HS-27A (cell line): ENCODE measurements around the gene ZNF835.
"Not testable (repeated sequence)": the region's sequence is repeated elsewhere in the genome, so short reads cannot be mapped to it uniquely, and the experiment has no call there.

Experiments
- DNase-seq: peaks from one replicate; pipeline ENCODE4 v3.0.0-alpha.2; 2012; ENCODE audit warnings: low read depth, missing footprints

Gene ZNF835

DNA sequence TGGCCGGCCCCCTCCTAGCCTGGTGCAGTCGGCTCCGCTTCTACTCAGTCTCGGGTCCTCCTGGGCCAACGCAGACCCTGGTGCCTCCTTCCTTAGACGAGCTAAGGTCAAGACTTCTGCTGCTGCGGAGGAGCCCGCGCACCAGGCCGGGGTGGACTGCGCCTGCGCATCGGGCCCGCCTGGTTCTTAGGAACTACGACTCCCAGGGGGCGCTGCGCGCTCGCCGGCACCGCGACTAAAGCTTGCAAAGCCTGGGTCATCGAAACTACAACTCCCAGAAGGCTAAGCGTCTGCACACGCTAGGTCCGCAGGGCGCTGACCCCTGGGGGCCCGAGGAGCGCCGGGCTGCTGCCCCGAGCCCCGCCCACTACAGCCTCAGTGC, at the start of gene ZNF835:
Gene ZNF835 (minus strand): TSS at position 145 of the 382 bp plus-strand sequence. CDS start 6,559 bp downstream, outside the sequence.
- DNase-seq = no peak

DNA sequence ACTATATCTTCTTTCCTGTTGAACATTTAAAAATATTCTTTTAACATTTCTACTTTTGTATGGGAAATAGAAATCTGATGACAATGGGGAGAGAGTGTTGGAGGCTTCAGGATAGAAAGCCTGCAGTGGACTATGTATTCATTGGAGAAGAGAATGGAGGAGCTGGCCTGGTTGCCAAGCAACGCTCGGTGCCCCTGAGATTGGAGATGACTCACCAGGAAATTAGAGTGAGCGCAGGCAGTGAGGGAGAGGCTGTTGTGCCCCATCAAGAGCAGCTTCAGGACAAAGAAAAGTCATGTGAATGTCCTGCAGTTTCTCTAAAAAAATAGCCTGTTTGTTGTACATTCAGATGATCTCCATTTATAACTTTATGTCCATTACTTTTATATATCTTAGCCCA, 48.7 kb upstream of the ZNF835 start:
- DNase-seq = no peak

DNA sequence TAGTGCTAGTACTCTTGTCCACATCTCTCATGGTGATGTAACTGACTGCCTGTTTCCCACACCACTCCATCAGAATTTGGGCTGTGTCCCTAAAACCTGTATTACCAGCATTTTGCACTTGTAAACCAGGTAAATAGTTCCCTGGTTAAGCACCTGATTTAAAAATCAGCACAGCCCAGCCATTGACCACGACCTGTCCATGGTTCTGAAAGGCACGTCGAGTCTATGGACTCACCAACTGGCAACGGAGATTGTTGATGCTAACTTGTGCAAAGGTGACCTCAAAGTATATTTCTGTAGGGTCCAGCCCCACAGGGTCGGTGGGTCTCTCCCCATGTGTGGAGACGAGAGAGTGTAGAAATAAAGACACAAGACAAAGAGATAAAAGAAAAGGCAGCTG, 46.7 kb upstream of the ZNF835 start:
- DNase-seq = no peak

DNA sequence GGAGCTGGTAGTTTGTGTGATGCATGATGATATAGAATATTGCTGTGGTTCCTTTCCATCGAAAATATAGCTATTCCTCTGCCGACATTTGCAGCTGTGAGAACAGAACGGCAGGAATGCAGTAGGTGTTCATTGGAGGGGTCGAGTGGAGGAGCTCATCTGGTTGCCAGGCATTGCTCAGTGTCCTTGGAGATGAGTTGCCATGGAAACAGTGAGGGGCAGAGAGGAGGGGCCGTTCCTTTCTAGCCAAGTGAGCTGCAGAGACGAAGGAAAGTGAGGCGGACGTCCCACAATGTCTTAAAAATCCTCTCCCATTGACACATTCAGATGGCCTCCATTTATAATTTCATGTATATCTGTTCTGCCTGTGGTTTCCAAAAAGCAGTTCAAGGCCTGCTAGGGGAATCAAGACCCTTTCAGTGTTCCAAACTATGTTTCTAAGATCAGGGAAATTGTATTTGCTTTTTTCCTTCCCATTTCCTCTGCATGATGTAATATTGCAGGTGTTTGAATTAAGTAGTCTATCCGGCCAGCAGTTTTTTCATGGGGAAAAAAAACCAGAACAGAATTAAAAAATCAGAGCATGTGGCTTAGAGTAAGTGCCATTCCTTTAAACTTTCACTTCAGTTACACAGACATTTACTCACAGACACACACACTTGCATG, 41.2 kb upstream of the ZNF835 start:
- DNase-seq = no peak

DNA sequence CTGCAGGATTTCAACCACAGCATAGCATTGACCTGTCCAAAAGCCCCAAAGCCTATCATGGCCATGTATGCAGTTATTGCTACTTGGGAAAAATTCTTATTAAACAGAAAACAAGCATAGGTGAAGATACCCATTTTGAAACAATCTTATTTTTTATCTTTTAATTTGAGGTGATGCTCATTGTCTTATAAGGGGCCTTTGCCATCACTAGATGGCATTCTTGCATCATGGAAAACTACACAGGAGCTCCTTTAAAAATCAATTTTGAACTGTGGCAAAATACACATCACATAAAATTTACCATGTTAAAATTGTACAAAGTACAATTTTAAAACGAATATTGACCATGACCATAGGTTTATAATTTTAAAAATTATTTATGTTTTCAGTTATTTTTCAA, 38.9 kb upstream of the ZNF835 start:
- no peak for DNase-seq

DNA sequence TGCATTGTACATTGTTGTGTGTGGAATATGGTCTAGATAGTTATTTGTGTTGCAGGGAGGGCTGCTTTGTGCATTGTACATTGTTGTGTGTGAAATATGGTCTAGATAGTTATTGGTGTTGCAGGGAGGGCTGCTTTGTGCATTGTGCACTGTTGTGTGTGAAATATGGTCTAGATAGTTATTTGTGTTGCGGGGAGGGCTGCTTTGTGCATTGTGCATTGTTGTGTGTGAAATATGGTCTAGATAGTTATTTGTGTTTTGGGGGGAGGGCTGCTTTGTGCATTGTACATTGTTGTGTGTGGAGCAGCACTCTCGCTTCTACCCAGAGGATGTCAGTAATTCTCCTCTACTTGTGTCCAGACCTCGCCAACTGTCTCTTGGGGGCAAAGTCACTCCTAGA, 36.3 kb upstream of the ZNF835 start:
- DNase-seq = no peak

DNA sequence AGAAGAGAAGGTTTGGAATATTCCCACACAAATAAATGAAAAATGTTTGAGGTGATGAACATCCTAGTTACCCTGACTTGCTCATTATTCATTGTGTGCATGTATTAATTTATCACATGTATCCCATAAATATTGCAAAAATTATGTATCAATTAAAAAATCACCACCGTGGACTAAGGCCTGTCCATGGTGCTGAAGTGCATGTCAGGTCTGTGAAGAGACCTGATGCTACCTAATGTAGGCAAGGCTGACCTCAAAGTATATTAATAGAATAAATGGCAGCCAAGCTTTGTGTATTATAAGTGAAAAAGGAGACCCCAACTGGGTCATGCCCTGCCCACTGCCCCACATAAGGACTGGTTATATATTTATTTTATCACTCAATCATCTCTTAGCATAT, 34.4 kb upstream of the ZNF835 start:
- DNase-seq = no peak

DNA sequence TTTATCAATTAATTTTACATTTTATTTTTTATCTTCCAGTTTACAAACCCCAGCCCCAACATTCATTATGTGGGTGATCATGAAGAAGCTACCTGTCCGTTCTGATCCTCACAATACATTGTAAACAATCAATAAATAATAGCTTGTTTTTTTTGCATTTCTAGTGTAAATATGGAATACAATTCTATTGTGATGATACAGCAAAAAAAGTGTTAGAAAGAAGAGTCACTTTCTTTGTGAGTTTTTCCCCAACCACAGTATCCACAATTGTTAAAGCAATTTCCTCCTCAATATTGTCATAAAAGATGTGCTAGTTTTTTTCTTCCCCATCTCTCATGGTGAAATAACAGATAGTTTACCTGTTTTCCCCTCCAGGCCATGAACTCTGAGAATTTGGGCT, 30.3 kb upstream of the ZNF835 start:
- DNase-seq = no peak

DNA sequence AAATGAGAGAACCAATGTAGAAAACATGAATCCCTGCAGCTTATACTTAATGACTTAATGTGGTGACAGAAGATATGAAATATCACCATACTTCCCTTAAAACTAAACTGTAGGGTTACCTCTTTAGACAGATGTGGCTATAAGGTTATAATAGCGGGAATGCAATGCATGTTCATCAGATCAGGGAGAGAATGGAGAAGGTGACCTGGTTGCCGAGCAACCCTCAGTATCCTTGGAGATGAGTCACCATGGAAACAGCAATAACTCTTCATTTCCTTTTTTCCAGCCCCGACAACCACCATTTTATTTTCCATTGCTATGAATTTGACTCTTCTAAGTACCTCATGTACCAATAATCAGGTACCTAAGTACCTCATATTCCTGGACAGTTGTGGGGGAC, 28.0 kb upstream of the ZNF835 start:
- no peak for DNase-seq

DNA sequence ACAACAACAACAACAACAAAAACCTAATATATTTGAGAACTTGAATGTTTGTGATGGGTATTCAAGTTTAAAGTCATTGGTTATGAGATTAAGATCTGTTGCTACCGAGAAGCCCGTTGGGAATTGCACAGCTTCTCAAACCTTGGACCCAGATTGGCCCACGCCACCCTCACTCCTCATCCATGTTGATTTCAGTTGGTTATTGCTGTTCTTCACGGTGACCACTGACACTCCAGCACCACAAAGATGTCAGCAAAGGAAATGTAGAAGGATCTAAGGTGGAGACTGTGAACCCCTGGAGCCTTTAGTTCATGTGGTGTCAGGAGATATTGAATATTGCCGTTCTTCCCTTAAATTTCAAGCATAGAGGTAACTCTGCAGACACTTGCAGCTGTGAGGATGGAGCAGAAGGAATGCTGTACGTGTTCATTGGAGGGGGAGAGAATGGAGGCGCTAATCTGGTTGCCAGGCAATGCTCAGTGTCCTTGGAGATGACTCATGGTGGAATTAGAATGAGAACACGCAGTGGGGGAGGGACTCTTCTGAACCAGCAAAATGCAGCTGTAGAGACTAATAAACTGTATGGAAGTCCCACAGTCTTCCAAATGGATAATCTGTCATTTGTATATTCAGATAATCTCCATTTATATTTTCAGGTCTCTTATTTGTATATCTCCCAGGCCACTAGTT, 20.8 kb upstream of the ZNF835 start:
- no peak for DNase-seq

DNA sequence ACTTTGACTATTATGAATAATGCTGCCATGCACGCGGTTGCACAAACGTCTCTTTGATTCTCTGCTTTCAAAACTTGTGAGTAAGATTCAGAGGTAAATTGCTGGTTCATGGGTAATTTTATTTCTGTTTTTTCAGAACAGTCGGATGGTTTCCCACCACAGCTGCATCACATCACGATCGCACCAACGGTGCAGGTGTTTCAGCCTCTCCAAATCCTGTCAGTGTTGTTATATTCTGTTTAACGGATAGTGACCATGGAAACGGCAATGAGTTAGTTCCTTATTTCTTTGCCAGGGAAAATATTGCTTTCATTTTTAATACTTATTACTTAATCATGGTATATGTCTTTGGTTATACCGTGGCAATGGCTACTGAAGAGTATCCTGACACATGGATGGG, 19.1 kb upstream of the ZNF835 start:
- no peak for DNase-seq

DNA sequence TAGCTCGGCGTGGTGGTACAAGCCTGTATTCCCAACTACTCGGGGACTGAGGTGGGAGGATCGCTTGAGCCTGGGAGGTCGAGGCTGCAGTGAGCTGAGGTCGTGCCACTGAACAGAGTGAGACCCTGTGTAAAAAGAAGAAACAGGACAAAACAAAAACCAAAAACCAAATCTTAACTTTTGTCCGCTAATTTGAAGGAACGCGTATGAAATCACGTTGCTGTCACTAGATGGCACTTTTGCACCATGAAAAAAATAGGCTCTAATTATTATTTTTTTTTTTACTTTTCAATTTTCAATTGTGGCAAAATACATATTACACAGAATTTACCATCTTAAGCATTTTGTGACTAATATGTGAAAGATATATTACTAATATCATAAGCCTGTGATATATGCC, 17.6 kb upstream of the ZNF835 start:
- DNase-seq = no peak

DNA sequence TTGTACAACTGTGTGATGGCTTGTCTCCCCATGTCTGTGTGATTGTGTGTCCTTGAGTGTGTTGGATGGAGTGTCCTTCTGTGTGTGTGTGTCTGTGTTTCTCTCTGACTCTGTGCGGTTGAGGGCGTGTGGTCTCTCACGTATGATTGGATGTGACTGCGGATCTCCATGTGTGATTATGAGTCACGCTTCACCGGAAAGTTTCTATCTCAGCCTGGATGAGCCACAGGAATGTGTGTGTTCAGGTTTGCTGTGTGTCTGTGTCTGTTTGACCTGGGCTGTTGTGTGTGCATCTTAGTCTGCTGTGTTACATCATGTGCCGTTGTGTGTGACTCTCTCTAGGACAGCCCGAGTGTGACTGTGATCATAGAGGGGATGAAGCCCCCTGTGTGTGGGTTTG, 15.5 kb upstream of the ZNF835 start:
- no peak for DNase-seq

DNA sequence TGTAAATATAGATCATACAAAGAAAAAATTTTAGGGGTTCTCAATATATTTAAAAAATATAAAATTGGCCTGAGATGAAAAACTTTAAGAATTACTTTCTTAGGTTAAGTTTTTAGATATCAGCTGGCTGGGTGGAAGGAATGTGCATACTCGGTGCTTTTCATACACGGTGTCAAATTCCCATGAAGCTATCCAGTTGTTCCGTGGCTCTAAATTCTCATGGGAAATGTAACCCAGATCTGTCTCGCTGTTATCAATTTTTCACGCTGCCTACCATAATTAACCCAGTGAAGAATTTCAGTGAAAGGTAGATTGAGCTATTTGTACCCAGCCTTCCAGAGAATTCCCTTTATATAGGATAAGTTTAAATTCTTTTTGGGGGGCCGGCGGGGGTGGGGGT, 11.6 kb upstream of the ZNF835 start:
- no peak for DNase-seq

DNA sequence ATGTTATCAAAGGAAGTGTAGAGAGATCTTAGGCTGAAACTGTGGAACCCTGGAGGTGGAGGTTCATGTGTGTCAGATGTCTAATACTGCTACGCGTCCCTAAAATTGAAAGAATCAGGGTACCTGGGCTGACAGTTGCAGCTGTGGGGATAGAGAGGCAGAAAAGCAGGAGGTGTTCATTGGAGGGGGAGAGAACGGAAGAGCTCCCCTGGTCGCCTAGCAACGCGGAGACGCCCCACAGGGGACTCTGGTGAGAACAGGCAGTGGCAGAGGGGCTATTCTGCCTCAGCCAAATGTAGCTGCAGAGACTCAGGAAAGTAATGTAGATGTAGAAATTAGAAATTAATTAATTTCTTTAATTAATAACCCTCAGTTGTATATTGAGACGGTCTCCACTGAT, 10.1 kb upstream of the ZNF835 start:
- no peak for DNase-seq

DNA sequence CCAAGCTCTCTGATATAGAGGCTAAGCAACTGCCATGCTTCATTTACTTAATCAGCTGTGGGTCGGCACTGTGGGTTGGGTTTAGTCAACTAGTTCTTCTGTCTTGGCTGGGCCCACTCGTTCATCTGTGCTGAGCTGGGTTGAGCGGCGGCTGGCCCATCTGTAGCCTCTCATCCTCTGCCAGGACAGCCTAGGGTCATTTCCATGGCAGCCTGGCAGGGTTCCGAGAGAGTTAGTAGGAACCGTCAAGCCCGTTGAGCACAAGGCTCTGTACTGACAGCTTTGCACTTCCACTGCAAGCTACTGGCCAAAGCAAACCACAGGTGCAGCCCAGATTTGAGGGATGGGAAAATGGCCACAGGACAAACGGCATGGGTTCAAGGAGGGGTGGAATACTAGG, 6.6 kb upstream of the ZNF835 start:
- DNase-seq = no peak

DNA sequence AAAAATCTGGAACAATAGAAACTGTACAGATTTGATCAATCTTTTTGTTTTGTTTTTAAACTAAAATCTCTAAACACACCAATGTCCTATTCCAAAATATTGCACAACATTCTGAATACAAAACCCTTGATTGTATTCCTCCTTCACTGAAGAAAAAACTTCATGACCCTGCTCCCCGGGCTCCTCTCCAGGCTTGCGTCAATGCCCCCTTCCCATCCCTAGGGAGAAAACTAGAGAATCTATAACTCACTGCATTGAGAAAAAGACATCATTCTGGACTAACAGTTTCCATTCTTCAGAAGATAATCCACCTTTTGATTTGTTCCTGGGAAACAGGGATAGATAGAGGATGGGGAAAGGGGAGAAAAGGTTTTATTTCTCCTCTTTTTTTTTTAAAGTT, 1.1 kb upstream of the ZNF835 start:
- DNase-seq = not testable (repeated sequence)

DNA sequence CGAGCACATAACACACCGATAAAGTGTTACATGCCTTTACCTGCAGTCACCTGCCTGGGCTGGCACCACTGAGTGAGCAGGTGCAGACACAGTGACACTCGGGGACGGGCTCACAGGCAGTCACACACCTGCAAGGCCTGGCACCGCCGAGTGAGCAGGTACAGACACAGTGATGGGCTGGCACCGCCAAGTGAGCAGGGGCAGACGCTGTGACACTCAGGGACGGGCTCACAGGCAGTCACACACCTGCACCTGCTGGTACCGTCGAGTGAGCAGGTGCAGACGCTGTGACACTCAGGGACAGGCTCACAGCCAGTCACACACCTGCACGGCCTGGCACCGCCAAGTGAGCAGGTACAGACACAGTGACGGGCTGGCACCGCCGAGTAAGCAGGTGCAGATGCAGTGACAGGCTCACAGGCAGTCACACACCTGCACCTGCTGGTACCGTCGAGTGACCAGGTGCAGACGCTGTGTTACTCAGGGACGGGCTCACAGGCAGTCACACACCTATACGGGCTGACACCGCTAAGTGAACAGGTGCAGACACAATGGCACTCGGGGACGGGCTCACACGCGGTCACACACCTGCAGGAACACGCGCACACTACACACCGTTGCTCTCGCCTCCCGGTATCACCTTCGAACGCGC, 470 bp downstream of the ZNF835 start:
- DNase-seq = no peak

DNA sequence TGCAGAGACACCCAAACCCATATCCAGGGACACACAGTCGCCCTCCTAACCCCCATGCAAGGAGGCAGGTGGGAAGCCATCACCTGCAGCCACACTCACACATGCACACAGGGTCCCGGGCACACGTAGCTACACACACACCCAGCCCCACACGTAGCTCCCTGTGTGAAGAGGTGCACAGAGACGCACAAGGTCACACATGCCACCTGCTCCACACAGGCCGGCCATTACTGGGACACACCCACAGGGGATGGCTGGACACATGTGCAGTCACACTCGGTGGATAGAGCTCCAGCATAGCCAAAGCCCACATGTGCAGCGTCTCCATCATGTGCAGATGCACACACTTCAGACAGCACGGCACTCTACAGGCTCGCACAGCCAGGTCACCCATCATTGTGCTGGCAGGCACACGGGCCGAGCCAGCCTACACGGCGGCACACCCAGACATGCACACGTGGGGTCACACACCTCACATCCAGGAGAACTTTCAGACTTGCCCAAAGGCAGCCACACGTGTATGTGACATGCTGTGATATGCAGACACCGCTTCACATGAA, 1.1 kb downstream of the ZNF835 start:
- DNase-seq = no peak

DNA sequence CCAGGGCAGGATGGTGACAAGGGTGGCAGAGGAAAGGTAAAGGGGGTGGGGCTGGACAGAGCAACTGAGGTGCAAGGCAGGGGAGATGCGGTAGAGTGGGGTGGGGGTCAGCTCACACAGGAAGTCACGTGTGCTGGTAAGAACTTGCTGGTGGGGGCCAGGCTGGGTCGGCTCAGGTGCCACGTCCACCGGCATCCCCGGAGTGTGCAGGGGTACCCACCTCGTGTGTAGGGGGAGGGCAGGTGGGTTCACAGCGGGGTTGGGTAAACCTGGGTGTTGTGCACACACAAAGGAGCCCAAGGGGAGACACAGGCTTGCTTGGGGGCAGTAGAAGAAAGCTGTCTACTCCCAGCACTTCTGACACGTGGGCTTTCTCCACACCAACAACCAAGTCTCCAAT, 2.9 kb downstream of the ZNF835 start:
- DNase-seq = no peak

DNA sequence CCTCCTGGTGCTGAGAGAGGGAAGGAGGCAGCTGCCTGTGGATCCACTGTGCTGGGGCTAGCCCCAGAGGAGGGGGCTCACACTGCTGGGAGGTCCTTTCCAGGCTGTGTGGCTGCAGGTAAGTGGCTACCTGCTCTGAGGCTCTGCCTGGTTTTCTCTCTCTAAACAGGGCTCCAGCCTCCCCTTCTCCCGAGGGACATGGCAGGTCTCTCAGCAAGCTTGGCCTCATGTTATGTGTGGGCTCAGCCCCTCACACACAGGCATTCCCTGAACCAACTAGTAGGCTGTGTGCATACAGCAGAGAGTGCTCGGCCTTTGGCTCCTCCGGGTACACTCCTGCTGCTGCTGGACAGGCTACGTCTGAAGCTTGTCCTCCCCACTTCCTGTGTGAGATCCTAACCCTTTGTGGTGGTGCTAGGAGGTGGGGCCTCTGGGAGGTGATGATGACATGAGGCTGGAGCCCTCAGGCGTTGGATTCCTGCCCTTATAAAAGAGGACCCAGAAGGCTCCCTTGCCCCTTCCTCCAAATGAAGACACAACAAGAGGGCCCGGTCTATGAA, 4.2 kb downstream of the ZNF835 start:
- DNase-seq = no peak

DNA sequence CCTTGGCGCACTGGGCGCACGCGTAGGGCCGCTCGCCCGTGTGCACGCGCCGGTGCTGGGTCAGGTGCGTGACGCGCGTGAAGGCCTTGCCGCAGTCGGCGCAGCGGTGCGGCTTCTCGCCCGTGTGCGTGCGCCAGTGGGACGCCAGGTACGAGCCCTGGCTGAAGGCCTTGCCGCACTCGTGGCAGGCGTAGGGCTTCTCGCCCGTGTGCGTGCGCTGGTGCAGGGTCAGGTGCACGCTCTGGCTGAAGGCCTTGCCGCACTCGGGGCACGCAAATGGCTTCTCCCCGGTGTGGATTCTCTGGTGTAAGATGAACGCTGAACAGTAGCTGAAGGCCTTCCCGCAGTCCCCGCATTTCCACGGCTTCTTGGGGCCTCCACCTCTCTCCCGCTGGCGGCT, 7.0 kb downstream of the ZNF835 start:
- no peak for DNase-seq

DNA sequence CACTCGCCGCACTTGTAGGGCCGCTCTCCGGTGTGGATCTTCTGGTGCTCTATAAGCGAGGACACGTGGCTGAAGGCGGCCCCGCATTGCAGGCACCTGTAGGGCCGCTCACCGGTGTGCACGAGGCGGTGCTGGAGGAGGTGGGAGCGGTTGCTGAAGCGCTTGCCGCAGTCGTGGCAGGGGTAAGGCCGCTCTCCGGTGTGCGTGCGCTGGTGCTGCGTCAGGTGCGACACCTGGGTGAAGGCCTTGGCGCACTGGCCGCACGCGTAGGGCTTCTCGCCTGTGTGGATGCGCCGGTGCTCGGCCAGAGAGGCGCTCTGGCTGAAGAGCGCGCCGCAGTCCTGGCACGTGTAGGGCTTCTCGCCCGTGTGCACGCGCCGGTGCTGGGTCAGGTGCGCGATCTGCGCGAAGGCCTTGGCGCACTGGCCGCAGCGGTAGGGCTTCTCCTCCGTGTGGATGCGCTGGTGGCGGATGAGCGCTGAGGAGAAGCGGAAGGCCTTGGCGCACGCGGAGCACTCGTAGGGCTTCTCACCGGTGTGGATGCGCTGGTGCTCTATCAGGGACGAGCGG, 7.5 kb downstream of the ZNF835 start:
- no peak for DNase-seq
